Measurements from ENCODE around the gene AUTS2.

DNA sequence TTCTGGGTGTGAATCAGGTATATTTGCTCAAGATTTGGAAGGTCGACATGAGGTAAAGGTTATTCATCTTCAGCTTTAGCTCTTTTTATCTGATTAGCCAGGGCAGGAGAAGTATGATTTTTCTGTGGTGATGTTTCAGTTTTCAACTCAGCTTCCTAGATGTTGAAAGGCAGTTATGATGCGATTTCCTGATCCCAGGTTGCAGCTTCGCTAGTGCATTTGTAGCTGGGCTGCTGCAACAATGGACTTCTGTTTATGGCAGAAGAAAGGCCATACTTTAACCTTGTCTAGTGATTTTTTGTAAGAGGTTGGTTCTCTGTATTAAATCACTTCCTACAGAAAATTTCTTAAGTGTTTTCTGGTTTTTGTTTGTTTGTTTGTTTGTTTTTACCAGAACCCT lies 619.3 kb downstream of the AUTS2 start:
- TF ChIP-seq, protein P1, sequence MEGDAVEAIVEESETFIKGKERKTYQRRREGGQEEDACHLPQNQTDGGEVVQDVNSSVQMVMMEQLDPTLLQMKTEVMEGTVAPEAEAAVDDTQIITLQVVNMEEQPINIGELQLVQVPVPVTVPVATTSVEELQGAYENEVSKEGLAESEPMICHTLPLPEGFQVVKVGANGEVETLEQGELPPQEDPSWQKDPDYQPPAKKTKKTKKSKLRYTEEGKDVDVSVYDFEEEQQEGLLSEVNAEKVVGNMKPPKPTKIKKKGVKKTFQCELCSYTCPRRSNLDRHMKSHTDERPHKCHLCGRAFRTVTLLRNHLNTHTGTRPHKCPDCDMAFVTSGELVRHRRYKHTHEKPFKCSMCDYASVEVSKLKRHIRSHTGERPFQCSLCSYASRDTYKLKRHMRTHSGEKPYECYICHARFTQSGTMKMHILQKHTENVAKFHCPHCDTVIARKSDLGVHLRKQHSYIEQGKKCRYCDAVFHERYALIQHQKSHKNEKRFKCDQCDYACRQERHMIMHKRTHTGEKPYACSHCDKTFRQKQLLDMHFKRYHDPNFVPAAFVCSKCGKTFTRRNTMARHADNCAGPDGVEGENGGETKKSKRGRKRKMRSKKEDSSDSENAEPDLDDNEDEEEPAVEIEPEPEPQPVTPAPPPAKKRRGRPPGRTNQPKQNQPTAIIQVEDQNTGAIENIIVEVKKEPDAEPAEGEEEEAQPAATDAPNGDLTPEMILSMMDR (IDR thresholded peaks at IDR 0.05; ENCODE audit: insufficient read depth, low read length, poor library complexity, severe bottlenecking): no peak
- TF ChIP-seq EZH2phosphoT487 (conservative IDR thresholded peaks at IDR 0.05; ENCODE audit: low read length): no peak

Measured in SU-DHL-6 (cell line).